K562 (cell line): Measurements from ENCODE around the gene MIEF2. TPM values are rescaled to one million over a fixed set of nuclear protein-coding genes. Genes with fewer than 3 reads are reported as not detected.

Experiments
- CHD7 ChIP-seq: fragments of 200-600 bp; sonication (generic); IDR thresholded peaks from one replicate; pipeline ENCODE4 v1.6.1; 2012; ENCODE audit warnings: mild to moderate bottlenecking, low read depth, low read length, inconsistent platforms
- KLF16 ChIP-seq: IDR thresholded peaks from 2 replicates; pipeline ENCODE4 v1.6.1; 2016; ENCODE audit warnings: antibody characterized with exemption
- LCOR ChIP-seq: sonication (generic); formaldehyde crosslinking; IDR thresholded peaks from 2 replicates; pipeline ENCODE4 v1.8.0; 2022; ENCODE audit warnings: mild to moderate bottlenecking, missing genetic modification reagents
- NRF1 ChIP-seq, 2 experiments: fragments of 450-650 bp; IDR thresholded peaks in 1 of 2; conservative IDR thresholded peaks in 1 of 2; 2 replicates each; pipeline ENCODE4 v1.6.1; 2014; ENCODE audit warnings: mild to moderate bottlenecking in 2 of 2
- PCBP1 ChIP-seq: fragments of 200-400 bp; formaldehyde crosslinking; IDR thresholded peaks from 2 replicates; pipeline ENCODE4 v1.6.1; 2018; ENCODE audit warnings: mild to moderate bottlenecking, low read depth, low read length; ENCODE audit not compliant: poor library complexity, severe bottlenecking
- PHF21A ChIP-seq: fragments of 450-650 bp; IDR thresholded peaks from 2 replicates; pipeline ENCODE4 v1.6.1; 2017; ENCODE audit warnings: low read depth, borderline replicate concordance
- STAG1 ChIP-seq: sonication (generic); formaldehyde crosslinking; IDR thresholded peaks from 2 replicates; pipeline ENCODE4 v1.5.0; 2020; ENCODE audit warnings: missing genetic modification reagents, borderline replicate concordance
- ZC3H8 ChIP-seq: fragments of 450-650 bp; IDR thresholded peaks from 2 replicates; pipeline ENCODE4 v1.6.1; 2017
- ZNF143 ChIP-seq: sonication (generic); formaldehyde crosslinking; IDR thresholded peaks from 2 replicates; pipeline ENCODE4 v1.9.0; 2022; ENCODE audit warnings: mild to moderate bottlenecking, missing genetic modification reagents
- ZNF408 ChIP-seq: fragments of 250-450 bp; sonication (Bioruptor Pico); IDR thresholded peaks from 2 replicates; pipeline ENCODE4 v1.4.0; 2020; ENCODE audit warnings: low read depth, mild to moderate bottlenecking, moderate library complexity
- ZNF644 ChIP-seq: fragments of 200-800 bp; sonication (Bioruptor generic); IDR thresholded peaks from 2 replicates; pipeline ENCODE4 v1.6.1; 2016; ENCODE audit warnings: low read depth, missing genetic modification characterization, missing compliant biosample characterization
- ZNF830 ChIP-seq: fragments of 250-450 bp; sonication (Bioruptor Pico); IDR thresholded peaks from 2 replicates; pipeline ENCODE4 v1.5.0; 2021; ENCODE audit warnings: mild to moderate bottlenecking
- polyA plus RNA-seq, 8 experiments: library from polyadenylated mRNA; depleted of rRNA in 4 of 8; stranded (reverse) in 5 of 8; unstranded in 3 of 8; fragments of >200 nt; fragmentation: Nextera tagmentation in 2 of 8; fragmentation: Illumina TruSeq in 1 of 8; extraction: Ambion mirVana in 2 of 8; extraction: Trizol in 1 of 8; gene quantifications; 2 replicates each; pipeline versions ENCODE4 v1.2.1 to v1.2.3, GENCODE V29; 2011 to 2014; ENCODE audit warnings: inconsistent platforms in 1 of 8, missing spikeins in 1 of 8
- total RNA-seq, 7 experiments: library from RNA; depleted of rRNA in 6 of 7; stranded (reverse); fragments of >200 nt in 6 of 7; fragmentation: Illumina TruSeq in 2 of 7; extraction: Trizol in 2 of 7; gene quantifications; 2 replicates each; pipeline versions ENCODE4 v1.2.1 to v1.2.3, GENCODE V29; 2011 to 2021; ENCODE audit warnings: low replicate concordance in 1 of 7
- TF ChIP-seq, protein P1 (sequence below): fragments of 250-450 bp; sonication (Bioruptor Pico); IDR thresholded peaks from 2 replicates; pipeline ENCODE4 v1.5.1; 2021; ENCODE audit warnings: mild to moderate bottlenecking
- TF ChIP-seq, protein P2 (sequence below): fragments of 450-650 bp; IDR thresholded peaks from 2 replicates; pipeline ENCODE4 v1.6.1; 2018; ENCODE audit warnings: mild to moderate bottlenecking, low read depth; ENCODE audit not compliant: partially characterized antibody

MIEF2 gene
- total and polyA plus RNA-seq, 9 of the 15 experiments (the other 6 are each of a cell fraction or from before 2014, with no cell fraction given), result 0.10 to 8.2 (median 2.4) TPM

DNA sequence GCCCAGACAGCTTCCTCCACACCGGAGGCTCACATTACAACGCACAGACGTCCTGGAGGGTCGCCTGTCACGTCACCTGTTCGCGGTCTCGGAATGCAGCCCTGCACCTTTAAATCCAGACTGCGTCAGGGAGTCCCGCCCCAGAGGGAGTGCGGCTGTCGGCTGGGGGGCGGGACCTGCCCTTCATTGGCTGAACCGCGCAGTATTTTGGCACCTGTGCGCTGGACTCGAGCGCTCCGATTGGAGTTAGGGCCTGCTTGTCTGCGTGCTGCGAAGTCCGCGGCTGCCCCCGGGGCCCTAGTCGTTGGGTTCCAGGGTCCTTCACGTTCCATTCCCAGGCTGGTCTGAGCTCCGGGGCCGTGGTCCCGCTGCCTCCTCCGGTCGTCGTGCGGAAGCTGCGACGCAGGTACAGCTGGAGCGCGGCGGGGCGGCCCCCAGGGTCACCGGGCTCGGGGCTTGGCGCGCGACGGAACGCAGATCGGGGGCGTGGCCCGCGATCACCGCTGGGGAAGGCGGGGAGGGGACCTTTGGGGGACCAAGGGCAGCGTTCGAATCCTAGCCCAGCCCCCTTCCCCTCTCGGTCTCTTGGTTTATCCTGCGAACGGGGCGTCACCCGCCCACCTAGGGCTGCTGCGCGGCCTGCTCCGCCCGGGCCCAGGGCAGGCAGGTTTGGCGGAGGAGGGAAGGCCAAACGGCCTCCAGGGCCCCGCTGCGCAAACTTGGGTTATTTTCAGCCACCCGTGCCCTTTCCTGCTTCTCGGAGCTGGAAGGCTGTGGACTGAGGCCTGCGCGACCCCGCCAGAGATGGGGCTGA, at the start of gene MIEF2 (continued):
- TF ChIP-seq ZNF408 (no peak), PCBP1 (peak; percentile 41), ZNF143 (CRISPR knock-in tag) (no peak), ZNF644 (no peak), LCOR (CRISPR knock-in tag) (no peak), CHD7 (no peak), STAG1 (no peak), PHF21A (no peak), NRF1 (conservative IDR thresholded peaks at IDR 0.05 in 1 of 2, IDR thresholded peaks at IDR 0.05 in 1 of 2) (peak; percentile 77 to 80), ZC3H8 (no peak), KLF16 (no peak), ZNF830 (CRISPR knock-in tag) (no peak)
- TF ChIP-seq, protein P1, sequence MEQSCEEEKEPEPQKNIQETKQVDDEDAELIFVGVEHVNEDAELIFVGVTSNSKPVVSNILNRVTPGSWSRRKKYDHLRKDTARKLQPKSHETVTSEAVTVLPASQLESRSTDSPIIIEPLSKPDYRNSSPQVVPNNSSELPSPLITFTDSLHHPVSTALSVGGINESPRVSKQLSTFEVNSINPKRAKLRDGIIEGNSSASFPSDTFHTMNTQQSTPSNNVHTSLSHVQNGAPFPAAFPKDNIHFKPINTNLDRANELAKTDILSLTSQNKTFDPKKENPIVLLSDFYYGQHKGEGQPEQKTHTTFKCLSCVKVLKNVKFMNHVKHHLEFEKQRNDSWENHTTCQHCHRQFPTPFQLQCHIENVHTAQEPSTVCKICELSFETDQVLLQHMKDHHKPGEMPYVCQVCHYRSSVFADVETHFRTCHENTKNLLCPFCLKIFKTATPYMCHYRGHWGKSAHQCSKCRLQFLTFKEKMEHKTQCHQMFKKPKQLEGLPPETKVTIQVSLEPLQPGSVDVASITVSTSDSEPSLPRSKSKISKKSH (CRISPR knock-in tag), result no peak
- TF ChIP-seq, protein P2, sequence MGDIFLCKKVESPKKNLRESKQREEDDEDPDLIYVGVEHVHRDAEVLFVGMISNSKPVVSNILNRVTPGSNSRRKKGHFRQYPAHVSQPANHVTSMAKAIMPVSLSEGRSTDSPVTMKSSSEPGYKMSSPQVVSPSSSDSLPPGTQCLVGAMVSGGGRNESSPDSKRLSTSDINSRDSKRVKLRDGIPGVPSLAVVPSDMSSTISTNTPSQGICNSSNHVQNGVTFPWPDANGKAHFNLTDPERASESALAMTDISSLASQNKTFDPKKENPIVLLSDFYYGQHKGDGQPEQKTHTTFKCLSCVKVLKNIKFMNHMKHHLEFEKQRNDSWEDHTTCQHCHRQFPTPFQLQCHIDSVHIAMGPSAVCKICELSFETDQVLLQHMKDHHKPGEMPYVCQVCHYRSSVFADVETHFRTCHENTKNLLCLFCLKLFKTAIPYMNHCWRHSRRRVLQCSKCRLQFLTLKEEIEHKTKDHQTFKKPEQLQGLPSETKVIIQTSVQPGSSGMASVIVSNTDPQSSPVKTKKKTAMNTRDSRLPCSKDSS, result no peak
